ENCODE data around the gene PPIG. TPM values are rescaled to one million over a fixed set of nuclear protein-coding genes. Genes with fewer than 3 reads are reported as not detected.
A peak's percentile ranks its signal among the peaks of the same experiment; 100 is the strongest.

The PPIG gene
- total and polyA plus RNA-seq, 2 donors (not counting 3 experiments of a cell fraction or from before 2014, with no cell fraction given): 13.4 to 44.9 TPM

GRCh38 chr2:169585673-169586072 is 1.5 kb downstream of the PPIG start:
- POLR2A ChIA-PET: interaction anchor here (0.6 to 2.1 kb wide), 2 partner anchors 12 to 16 kb away, joined by 4 to 8 read pairs; partner anchors contain the start of gene FASTKD1
- no peak overlapping the region for H3K27ac ChIP-seq (ENCODE audit: insufficient read depth, low read depth, low read length)
- H3K4me2 ChIP-seq (ENCODE audit: insufficient read depth, low read length): peak overlapping the region; percentile 79
- BruUV-seq (replicated peaks): no TSS peak
- H4K20me1 ChIP-seq (replicated peaks; ENCODE audit: control insufficient read depth, extremely low read depth, insufficient read depth, low read length): peaks cover 2% of the 10 kb centered on the region
- no peak overlapping the region for H2AFZ ChIP-seq (ENCODE audit: low read depth, low read length)
- H3K4me3 ChIP-seq (replicated peaks in 1 of 3; ENCODE audit: insufficient read depth in 1 of 3, low read depth in 1 of 3, low read length in 3 of 3): peak overlapping the region in 2 of 3 experiments; percentile 98 to 99
- no peaks in the 10 kb centered on the region for H3K9me3 ChIP-seq (replicated peaks; ENCODE audit: control insufficient read depth, insufficient read depth, low read length)
- H3K79me2 ChIP-seq (ENCODE audit: control insufficient read depth, insufficient read depth, low read length): peaks cover 60% of the 10 kb centered on the region
- peaks cover 9% of the 10 kb centered on the region for H3K4me1 ChIP-seq (ENCODE audit: control insufficient read depth, extremely low read depth, insufficient read depth, low read length)
- H3K36me3 ChIP-seq (ENCODE audit: control insufficient read depth in 2 of 2, extremely low read depth in 1 of 2, insufficient read depth in 2 of 2, low read length in 2 of 2): no peaks in the 10 kb centered on the region
- peak overlapping the region; percentile 92 for H3K9ac ChIP-seq (replicated peaks; ENCODE audit: extremely low read depth, insufficient read depth, low read length)
- FAIRE-seq (no peak), DNase-seq (ENCODE audit: low read depth, low spot score) (peak; percentile 23)
- no peaks in the 10 kb centered on the region for H3K27me3 ChIP-seq (ENCODE audit: control insufficient read depth in 2 of 2, insufficient read depth in 2 of 2, low read length in 2 of 2)
- dilution Hi-C loops (cut with MboI; ENCODE audit: extremely low pct_ligation_motif_present, low sequenced_read_pairs) (no loop called here), intact Hi-C loops (cut with micrococcal nuclease) (no loop called here)
- CTCF ChIA-PET: interaction anchor here (0.7 to 1.6 kb wide), 3 partner anchors 10 to 13 kb away, joined by 3 to 6 read pairs (median 5); no protein-coding TSS in a partner anchor
- no peak for TF ChIP-seq POLR2A (IDR thresholded peaks at IDR 0.05; ENCODE audit: low read depth, low read length)
- no peak for TF ChIP-seq POLR2AphosphoS5 (IDR thresholded peaks at IDR 0.05; ENCODE audit: insufficient read depth, low read depth, low read length)
- TF ChIP-seq JUN (IDR thresholded peaks at IDR 0.05; ENCODE audit: borderline replicate concordance, insufficient read depth, insufficient read length, low read depth): no peak
- TF ChIP-seq CTCF (IDR thresholded peaks at IDR 0.05; ENCODE audit: extremely low read depth in 1 of 2, insufficient read depth in 1 of 2, low read depth in 1 of 2, low read length in 2 of 2): no peak
- no peak for TF ChIP-seq EZH2 (IDR thresholded peaks at IDR 0.05; ENCODE audit: borderline replicate concordance, low read depth, low read length, severe bottlenecking)
- TF ChIP-seq MYC (IDR thresholded peaks at IDR 0.05; ENCODE audit: low read depth, low read length): no peak
- H3K9me1 ChIP-seq (replicated peaks; ENCODE audit: control insufficient read depth, extremely low read depth, insufficient read depth, low read length): no peaks in the 10 kb centered on the region

- peaks cover 6% of the 10 kb centered on the region for H3K4me1 ChIP-seq (ENCODE audit: control insufficient read depth, extremely low read depth, insufficient read depth, low read length)
- peaks cover 95% of the 10 kb centered on the region for H3K79me2 ChIP-seq (ENCODE audit: control insufficient read depth, insufficient read depth, low read length)
- no peaks in the 10 kb centered on the region for H3K27me3 ChIP-seq (ENCODE audit: control insufficient read depth in 2 of 2, insufficient read depth in 2 of 2, low read length in 2 of 2)
- H4K20me1 ChIP-seq (replicated peaks; ENCODE audit: control insufficient read depth, extremely low read depth, insufficient read depth, low read length): peaks cover 2% of the 10 kb centered on the region
- no peak for DNase-seq (ENCODE audit: low read depth, low spot score)
- dilution Hi-C loops (cut with MboI; ENCODE audit: extremely low pct_ligation_motif_present, low sequenced_read_pairs) (no loop called here), intact Hi-C loops (cut with micrococcal nuclease) (no loop called here)
- no peak overlapping the region for H3K9ac ChIP-seq (replicated peaks; ENCODE audit: extremely low read depth, insufficient read depth, low read length)
- ChIA-PET POLR2A (no interaction called here), CTCF (interaction anchor here (0.8 kb wide), 2 partner anchors 13 to 28 kb away, joined by 3 read pairs; no protein-coding TSS in a partner anchor)
- no peak overlapping the region for H3K4me2 ChIP-seq (ENCODE audit: insufficient read depth, low read length)
- H3K4me3 ChIP-seq (replicated peaks in 1 of 3; ENCODE audit: insufficient read depth in 1 of 3, low read depth in 1 of 3, low read length in 3 of 3): no peak overlapping the region
- H3K9me1 ChIP-seq (replicated peaks; ENCODE audit: control insufficient read depth, extremely low read depth, insufficient read depth, low read length): no peaks in the 10 kb centered on the region
- FAIRE-seq: no peak
- no peak for TF ChIP-seq MYC (IDR thresholded peaks at IDR 0.05; ENCODE audit: low read depth, low read length)
- TF ChIP-seq EZH2 (IDR thresholded peaks at IDR 0.05; ENCODE audit: borderline replicate concordance, low read depth, low read length, severe bottlenecking): no peak
- TF ChIP-seq JUN (IDR thresholded peaks at IDR 0.05; ENCODE audit: borderline replicate concordance, insufficient read depth, insufficient read length, low read depth): no peak
- no peak for TF ChIP-seq MAX (IDR thresholded peaks at IDR 0.05; ENCODE audit: insufficient read depth, insufficient read length)
- no peak for TF ChIP-seq POLR2AphosphoS5 (IDR thresholded peaks at IDR 0.05; ENCODE audit: insufficient read depth, low read depth, low read length)
- TF ChIP-seq CTCF (IDR thresholded peaks at IDR 0.05; ENCODE audit: extremely low read depth in 1 of 2, insufficient read depth in 1 of 2, low read depth in 1 of 2, low read length in 2 of 2): no peak
- TF ChIP-seq FOS (IDR thresholded peaks at IDR 0.05; ENCODE audit: borderline replicate concordance, insufficient read depth, low read length): no peak
- no peak for TF ChIP-seq POLR2A (IDR thresholded peaks at IDR 0.05; ENCODE audit: low read depth, low read length)
- TF ChIP-seq GATA2 (IDR thresholded peaks at IDR 0.05; ENCODE audit: insufficient read depth, insufficient read length, low read depth, low read length): no peak
- BruUV-seq (replicated peaks): no TSS peak
- no peak overlapping the region for H2AFZ ChIP-seq (ENCODE audit: low read depth, low read length)
- H3K9me3 ChIP-seq (replicated peaks; ENCODE audit: control insufficient read depth, insufficient read depth, low read length): no peaks in the 10 kb centered on the region
- H3K36me3 ChIP-seq (ENCODE audit: control insufficient read depth in 2 of 2, extremely low read depth in 1 of 2, insufficient read depth in 2 of 2, low read length in 2 of 2): no peaks in the 10 kb centered on the region
- no peak overlapping the region for H3K27ac ChIP-seq (ENCODE audit: insufficient read depth, low read depth, low read length)
These were observed 6.7 kb downstream of the PPIG start for GRCh38 chr2:169590804-169591203.
